Activated naive CD4-positive, alpha-beta T cell (primary cell): ENCODE measurements around the gene LVRN.
"Not testable (repeated sequence)": the region's sequence is repeated elsewhere in the genome, so short reads cannot be mapped to it uniquely, and the experiment has no call there.

ENCODE experiments used
- DNase-seq, 4 experiments: peaks; one replicate each; lab custom pipeline; 2025; lab: John Stamatoyannopoulos, UW

The LVRN gene

GRCh38 chr5:115962239-115962564 lies at the start of gene LVRN:
Gene LVRN, plus strand, starts transcription at chr5:115962475. Its CDS starts 143 bp downstream, at chr5:115962618.
- no peak for DNase-seq

GRCh38 chr5:115913623-115914400 lies 48.5 kb upstream of the LVRN start:
- DNase-seq: not testable (repeated sequence)

- DNase-seq: no peak
Observed at GRCh38 chr5:115920171-115920725, 42.0 kb upstream of the LVRN start.

- not testable (repeated sequence) for DNase-seq
Observed at GRCh38 chr5:115928578-115929407, 33.5 kb upstream of the LVRN start.

- DNase-seq: not testable (repeated sequence)
Observed at GRCh38 chr5:115930171-115930570, 32.1 kb upstream of the LVRN start.

GRCh38 chr5:115930630-115931337 lies 31.5 kb upstream of the LVRN start:
- DNase-seq: no peak

GRCh38 chr5:115932991-115933390 lies 29.3 kb upstream of the LVRN start:
- no peak for DNase-seq

GRCh38 chr5:115934388-115934974 lies 27.8 kb upstream of the LVRN start:
- DNase-seq: no peak

GRCh38 chr5:115936031-115936430 lies 26.2 kb upstream of the LVRN start:
- no peak for DNase-seq

GRCh38 chr5:115939059-115939458 lies 23.2 kb upstream of the LVRN start:
- DNase-seq: no peak

GRCh38 chr5:115940080-115940810 lies 22.0 kb upstream of the LVRN start:
- DNase-seq: no peak

GRCh38 chr5:115941051-115941675 lies 21.1 kb upstream of the LVRN start:
- DNase-seq: no peak

GRCh38 chr5:115944501-115944900 lies 17.8 kb upstream of the LVRN start:
- DNase-seq: no peak

GRCh38 chr5:115946655-115947054 lies 15.6 kb upstream of the LVRN start:
- no peak for DNase-seq

GRCh38 chr5:115947260-115947659 lies 15.0 kb upstream of the LVRN start:
- no peak for DNase-seq

GRCh38 chr5:115948091-115948534 lies 14.2 kb upstream of the LVRN start:
- no peak for DNase-seq

- no peak for DNase-seq
Observed at GRCh38 chr5:115949096-115949495, 13.2 kb upstream of the LVRN start.

GRCh38 chr5:115952588-115952987 lies 9.7 kb upstream of the LVRN start:
- DNase-seq: no peak

- DNase-seq: no peak
Observed at GRCh38 chr5:115954144-115954543, 8.1 kb upstream of the LVRN start.

GRCh38 chr5:115956957-115957356 lies 5.3 kb upstream of the LVRN start:
- no peak for DNase-seq
